CD4-positive, alpha-beta T cell treated with Interferon gamma for 1 hour (primary cell): ENCODE measurements around the gene FGF2.
"Not testable (repeated sequence)": the region's sequence is repeated elsewhere in the genome, so short reads cannot be mapped to it uniquely, and the experiment has no call there.

Experiments used
- DNase-seq: peaks from one replicate; pipeline ENCODE4 v3.0.0-alpha.2; 2020

The FGF2 gene

DNA sequence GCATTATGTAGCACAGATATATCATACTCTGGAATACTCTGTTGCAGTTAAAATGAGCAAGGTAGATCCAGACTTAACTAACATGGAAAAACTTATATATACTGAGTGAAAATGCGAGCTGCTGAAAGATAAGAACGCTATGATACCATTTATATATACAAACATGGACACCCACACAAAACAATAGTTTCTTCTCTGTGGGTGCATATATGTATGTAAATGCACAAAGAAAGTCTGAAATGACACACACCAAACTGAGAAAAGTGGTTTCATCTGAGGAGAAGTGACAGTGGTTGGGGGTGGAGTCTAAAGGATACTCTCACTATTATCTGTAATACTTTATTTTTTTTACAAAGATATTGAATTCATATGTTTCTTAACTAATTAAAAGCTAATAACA, 12.2 kb upstream of the FGF2 start:
- DNase-seq: no peak

GRCh38 chr4:122815248-122815647, 11.4 kb upstream of the FGF2 start:
- DNase-seq: no peak

DNA sequence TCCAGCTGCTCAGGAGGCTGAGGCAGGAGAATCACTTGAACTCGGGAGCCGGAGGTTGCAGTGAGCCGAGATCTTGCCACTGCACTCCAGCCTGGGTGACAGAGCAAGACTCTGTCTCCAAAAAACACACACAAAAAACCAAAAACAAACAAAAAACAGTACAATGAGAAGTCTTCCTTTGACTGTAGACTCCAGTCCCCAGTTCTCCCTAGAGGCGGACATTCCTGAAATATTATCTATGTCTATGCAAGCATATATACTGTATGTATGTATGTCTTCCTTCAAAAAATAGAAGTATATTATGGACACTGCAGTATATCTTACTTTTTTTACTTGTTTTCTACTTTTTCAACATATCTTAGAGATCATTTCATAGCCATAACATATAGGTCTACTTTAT, 10.2 kb upstream of the FGF2 start:
- DNase-seq: no peak

DNA sequence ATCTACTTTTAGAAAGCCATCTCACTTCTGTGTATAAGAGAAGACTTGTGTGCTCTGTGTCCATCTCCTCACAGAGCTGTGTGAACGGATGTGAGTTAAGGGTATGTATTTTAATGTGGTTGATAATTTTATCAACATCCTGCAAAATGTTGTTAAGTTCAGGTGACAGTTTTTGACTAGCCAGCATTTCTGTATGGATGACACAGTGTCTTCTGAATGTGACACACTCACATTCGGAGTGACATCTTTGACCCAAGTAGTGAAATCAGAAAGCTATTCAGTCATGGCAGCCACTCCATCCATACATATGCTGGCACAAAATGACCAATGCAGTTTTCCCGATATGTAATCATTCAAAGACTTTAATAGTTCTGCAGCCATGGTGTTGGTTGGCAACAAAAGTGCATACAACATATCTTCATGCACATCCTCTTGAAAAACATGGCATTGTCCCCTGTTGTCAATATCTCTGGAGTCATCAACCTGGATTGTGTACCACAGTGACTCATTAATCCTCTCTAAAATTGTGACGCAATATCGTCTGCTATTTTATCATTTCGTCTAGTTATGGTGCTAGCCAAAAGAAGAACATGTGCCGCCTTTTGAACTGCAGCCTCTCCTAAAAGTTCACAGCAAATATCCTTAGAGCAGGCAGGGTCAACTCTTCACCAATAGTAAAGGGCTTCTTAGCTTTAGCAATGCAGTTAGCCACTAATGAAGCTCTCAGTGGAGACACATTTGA, 6.8 kb upstream of the FGF2 start:
- no peak for DNase-seq

DNA sequence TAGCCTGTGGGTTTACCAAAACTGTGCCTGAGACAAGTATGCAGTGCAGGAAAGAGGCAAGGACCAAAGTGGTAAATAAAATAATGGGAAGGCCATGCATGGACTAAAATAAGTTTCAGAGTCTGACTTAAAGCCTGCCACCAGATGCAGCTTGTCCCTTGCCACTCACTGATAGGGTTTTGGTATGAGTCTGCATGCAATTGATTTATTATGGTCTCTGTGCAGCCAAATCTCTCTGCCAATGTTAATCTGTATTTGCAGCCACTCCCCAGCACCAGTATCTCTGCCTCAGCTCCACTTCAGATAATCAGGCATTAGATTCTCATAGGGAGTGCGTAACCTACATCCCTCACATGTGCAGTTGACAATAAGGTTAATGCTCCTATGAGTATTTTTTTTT, 5.5 kb upstream of the FGF2 start:
- no peak for DNase-seq

DNA sequence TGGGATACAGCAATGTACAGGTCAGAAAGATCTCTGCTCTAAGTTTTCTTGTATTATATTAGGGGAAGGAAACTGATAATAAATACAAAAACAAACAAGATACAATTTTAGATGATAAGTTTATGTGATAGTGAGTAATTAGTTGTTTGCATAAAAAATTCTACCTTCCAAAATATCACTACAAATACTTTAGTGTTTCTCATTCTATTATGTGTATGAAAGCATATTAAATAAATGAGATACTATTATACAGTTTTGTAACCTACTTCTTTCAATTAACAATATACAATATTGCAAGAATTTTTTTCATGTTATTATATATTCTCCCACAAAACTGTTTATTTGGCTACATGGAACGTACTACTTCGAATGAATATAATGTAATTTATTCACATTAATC, 4.2 kb upstream of the FGF2 start:
- no peak for DNase-seq

DNA sequence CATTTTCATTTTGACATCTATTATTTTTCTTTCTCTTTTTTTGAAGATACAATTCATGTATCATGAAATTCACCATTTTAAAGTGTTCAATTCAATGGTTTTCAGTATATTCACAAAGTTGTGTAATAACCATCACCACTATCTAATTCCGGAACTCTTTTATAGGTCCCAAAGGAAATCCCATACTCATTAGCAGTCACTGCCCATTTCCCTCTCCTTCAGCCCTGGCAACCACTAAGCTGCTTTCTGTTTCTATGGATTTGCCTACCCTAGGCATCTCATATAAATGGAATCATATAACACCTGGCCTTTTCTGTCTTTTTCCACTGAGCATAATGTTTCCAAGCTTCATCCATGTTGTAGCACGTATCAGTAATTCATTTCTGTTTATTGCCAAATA, 3.2 kb upstream of the FGF2 start:
- no peak for DNase-seq

DNA sequence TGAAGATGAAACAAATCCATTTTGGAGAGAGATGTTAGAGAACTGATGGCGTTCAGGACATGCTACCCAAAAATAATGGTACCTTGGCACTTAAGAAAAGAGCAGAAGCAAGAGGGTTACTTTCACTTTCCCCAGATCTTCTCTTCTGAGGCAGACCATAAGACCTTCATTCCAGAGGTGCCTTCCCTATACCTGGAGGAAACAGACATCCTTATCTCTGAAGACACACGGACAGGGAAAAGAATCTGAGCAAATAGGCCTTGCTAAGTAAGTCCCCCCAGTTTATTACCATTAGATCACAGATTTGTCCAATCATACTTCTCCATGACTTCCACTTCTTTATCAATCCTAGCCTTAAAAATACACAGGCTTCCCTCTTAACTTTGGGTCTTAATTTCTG, 2.0 kb upstream of the FGF2 start:
- no peak for DNase-seq

DNA sequence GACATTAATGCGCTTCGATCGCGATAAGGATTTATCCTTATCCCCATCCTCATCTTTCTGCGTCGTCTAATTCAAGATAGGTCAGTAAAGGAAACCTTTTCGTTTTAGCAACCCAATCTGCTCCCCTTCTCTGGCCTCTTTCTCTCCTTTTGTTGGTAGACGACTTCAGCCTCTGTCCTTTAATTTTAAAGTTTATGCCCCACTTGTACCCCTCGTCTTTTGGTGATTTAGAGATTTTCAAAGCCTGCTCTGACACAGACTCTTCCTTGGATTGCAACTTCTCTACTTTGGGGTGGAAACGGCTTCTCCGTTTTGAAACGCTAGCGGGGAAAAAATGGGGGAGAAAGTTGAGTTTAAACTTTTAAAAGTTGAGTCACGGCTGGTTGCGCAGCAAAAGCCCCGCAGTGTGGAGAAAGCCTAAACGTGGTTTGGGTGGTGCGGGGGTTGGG, 528 bp upstream of the FGF2 start:
- DNase-seq: no peak

- DNase-seq: no peak
Observed at GRCh38 chr4:122827258-122827878, 737 bp downstream of the FGF2 start.

- DNase-seq: no peak
Observed at GRCh38 chr4:122827879-122828601, 1.4 kb downstream of the FGF2 start.

- DNase-seq: no peak
Observed at GRCh38 chr4:122830426-122831095, 3.9 kb downstream of the FGF2 start.

DNA sequence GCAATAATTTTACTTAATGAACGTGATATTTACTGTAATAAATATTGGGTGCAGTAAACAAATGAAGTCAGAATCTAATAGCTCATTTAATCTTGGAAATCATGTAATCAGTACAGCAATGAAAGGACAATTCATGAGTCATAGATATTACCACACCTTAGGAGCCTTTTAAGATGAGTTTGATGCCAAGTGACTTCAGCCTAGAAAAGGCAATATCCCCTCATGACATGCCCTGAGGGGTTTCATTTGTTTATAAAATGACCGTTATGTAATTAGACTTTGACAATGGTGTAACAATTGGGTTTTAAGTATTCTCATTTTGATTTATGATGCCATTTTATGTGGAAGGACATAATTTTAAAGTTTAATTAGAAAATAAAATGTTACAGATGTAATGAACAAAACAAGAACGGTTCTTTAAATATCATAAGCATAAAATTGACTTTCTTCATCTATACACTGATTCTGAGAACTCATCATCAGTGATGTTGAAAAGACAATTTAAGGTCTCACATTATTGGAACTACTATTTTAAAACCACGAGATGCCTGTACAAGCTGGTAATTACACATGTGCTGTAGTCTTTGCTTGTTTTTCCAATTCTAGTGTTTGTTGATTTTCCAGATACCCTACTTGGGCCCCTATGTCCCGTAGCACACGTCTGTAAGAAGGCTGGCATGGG, 5.0 kb downstream of the FGF2 start:
- no peak for DNase-seq

- no peak for DNase-seq
Observed at GRCh38 chr4:122832732-122833131, 6.1 kb downstream of the FGF2 start.

- DNase-seq: no peak
Observed at GRCh38 chr4:122833999-122834398, 7.4 kb downstream of the FGF2 start.

- DNase-seq: no peak
Observed at GRCh38 chr4:122836941-122837340, 10.3 kb downstream of the FGF2 start.

GRCh38 chr4:122838034-122838433, 11.4 kb downstream of the FGF2 start:
- no peak for DNase-seq

DNA sequence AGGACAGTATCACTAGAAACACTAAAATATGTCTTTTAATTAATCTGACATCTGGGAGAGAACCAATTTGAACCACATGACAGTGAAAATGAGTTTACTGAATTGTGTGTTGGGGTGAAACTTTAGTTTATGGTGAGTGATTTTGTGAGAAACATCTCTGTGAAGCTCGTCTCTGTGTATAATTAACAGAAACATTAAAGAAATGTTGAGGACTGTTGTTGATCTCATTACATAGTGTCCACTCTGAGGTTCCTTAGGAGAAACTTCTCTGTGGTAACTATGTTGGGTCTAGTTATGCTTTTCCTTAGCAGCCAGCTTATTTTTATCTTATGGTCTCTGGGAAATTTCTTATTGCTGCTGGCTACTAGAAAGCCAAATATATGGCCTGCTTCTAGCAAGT, 15.8 kb downstream of the FGF2 start:
- no peak for DNase-seq

DNA sequence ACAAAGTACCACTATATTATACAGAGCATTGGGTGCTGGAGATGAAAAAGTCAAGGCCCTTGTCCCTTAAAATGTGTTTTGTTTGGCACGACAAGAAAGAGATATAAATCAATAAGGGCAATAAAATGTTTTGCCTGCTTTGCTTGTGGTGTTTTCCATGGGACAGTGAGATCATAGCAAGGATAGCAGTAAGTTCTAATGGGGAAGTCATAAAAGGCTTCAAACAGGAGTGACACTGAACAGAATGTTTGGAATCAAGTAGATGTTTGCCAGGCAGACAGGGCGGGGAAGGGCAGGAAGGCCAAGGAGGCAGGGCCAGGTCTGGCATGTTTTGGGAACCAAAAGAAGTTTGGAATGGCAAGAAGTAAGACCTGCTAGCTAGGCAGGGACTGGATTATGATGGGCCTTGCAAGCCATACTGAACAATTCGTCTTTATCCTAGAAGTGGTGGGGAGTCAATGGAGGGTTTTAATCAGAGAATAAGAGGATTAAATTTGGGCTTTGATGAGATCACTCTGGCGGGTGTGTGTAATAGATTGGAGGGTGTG, 16.4 kb downstream of the FGF2 start:
- no peak for DNase-seq

DNA sequence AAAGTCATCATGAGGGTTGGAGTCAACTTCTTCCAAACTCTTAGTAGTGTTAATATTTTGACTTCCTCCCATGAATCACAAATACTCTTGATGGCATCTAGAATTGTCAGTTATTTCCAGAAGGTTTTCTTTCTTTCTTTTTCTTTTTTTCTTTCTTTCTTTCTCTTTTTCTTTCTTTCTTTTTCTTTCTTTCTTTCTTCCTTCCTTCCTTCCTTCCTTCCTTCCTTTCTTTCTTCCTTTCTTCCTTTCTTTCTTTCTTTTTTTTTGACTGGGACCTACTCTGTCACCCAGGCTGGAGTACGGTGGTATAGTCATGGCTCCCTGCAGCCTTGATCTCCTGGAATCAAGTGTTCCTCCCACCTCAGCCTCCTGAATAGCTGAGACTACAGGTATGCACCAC, 17.8 kb downstream of the FGF2 start:
- not testable (repeated sequence) for DNase-seq

- DNase-seq: no peak
Observed at GRCh38 chr4:122845066-122845465, 18.4 kb downstream of the FGF2 start.

DNA sequence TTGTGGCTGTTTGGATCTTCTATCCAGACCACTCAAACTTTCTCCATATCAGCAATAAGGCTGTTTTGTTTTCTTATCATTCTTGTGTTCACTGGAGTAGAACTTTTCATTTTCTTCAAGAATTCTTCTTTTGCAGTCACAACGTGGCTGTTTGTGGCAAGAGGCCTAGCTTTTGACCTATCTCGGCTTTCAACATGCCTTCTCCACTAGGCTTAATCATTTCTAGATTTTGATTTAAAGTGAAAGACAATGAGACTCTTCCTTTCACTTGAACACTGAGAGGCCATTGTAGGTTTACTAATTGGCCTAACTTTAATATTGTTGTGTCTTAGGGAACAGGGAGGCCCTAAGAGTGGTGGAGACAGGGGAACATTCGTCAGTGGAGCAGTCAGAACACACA, 19.1 kb downstream of the FGF2 start:
- no peak for DNase-seq

DNA sequence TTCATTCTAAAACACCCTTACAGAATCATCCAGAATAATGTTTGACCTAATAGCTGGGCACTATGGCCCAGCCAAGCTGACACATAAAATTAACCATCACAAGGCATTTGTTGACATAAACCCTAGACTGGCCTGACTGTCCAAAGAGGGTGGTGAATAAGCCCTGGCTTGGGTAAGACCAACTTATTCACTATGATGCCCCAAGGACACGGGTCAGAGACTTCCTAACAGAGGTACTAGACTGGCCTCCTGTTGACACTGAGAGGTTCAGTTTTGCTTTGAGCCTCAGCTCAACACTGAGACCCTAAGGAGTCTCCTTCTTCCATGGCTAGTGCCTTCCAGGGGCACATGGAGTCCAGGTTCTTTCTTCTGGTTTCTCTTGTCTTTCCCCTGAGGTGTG, 21.3 kb downstream of the FGF2 start:
- no peak for DNase-seq
